Karpas-422 (cell line): ENCODE data around the gene EVI2B. TPM values are rescaled to one million over a fixed set of nuclear protein-coding genes. Genes with fewer than 3 reads are reported as not detected.
"Not testable (repeated sequence)": the region's sequence is repeated elsewhere in the genome, so short reads cannot be mapped to it uniquely, and the experiment has no call there.

Experiments used
- DNase-seq: peaks from one replicate; pipeline ENCODE4 v3.0.0-alpha.2; 2015
- H2AFZ ChIP-seq: fragments of 200-600 bp; sonication (generic); 2 replicates; pipeline ENCODE4 v1.6.1; 2014; ENCODE audit warnings: antibody characterized with exemption, low read length, mixed read lengths
- H3K27ac ChIP-seq: fragments of 200-600 bp; sonication (generic); 2 replicates; pipeline ENCODE4 v1.5.1; 2014; ENCODE audit warnings: mild to moderate bottlenecking, low read length, moderate library complexity
- H3K27me3 ChIP-seq: fragments of 200-600 bp; sonication (generic); 2 replicates; pipeline ENCODE4 v1.6.1; 2014; ENCODE audit warnings: low read length, mixed read lengths
- H3K36me3 ChIP-seq: fragments of 200-600 bp; sonication (generic); 2 replicates; pipeline ENCODE4 v1.6.1; 2014; ENCODE audit warnings: low read length, mixed read lengths; ENCODE audit not compliant: insufficient read depth
- H3K4me1 ChIP-seq: fragments of 200-600 bp; sonication (generic); 2 replicates; pipeline ENCODE4 v1.6.1; 2014; ENCODE audit warnings: mild to moderate bottlenecking, low read length, mixed read lengths
- H3K4me2 ChIP-seq: fragments of 200-600 bp; sonication (generic); 2 replicates; pipeline ENCODE4 v1.6.1; 2014; ENCODE audit warnings: low read length, low read depth, mild to moderate bottlenecking; ENCODE audit not compliant: poor library complexity, severe bottlenecking
- H3K4me3 ChIP-seq: fragments of 200-600 bp; sonication (generic); 2 replicates; pipeline ENCODE4 v1.5.1; 2014; ENCODE audit warnings: mild to moderate bottlenecking, antibody characterized with exemption, low read length, mixed read lengths
- H3K79me2 ChIP-seq: fragments of 200-600 bp; sonication (generic); 2 replicates; pipeline ENCODE4 v1.6.1; 2014; ENCODE audit warnings: mild to moderate bottlenecking, low read length, mixed read lengths
- H3K9ac ChIP-seq: fragments of 200-600 bp; sonication (generic); 2 replicates; pipeline ENCODE4 v1.6.0; 2014; ENCODE audit warnings: low read length
- H3K9me2 ChIP-seq: fragments of 200-600 bp; sonication (generic), shearing (Covaris generic); replicated peaks from 2 replicates; pipeline ENCODE4 v1.6.0; 2014; ENCODE audit warnings: mild to moderate bottlenecking, low read length, moderate library complexity; ENCODE audit not compliant: insufficient read depth
- H3K9me3 ChIP-seq: fragments of 300-700, 200-600 bp; sonication (generic); 2 replicates; pipeline ENCODE4 v1.6.1; 2014; ENCODE audit warnings: low read length, mixed read lengths
- H4K20me1 ChIP-seq: fragments of 200-600 bp; sonication (generic); 2 replicates; pipeline ENCODE4 v1.6.1; 2014; ENCODE audit warnings: mild to moderate bottlenecking, antibody characterized with exemption, low read length, low read depth; ENCODE audit not compliant: insufficient read depth
- total RNA-seq: library from RNA; depleted of rRNA; stranded (reverse); fragments of >200 nt; shearing (Covaris generic); gene quantifications from 2 replicates; pipeline ENCODE4 v1.2.3, GENCODE V29; 2014; ENCODE audit warnings: low replicate concordance; rRNA removed

Gene EVI2B
- total RNA-seq, 1 experiment from 2014 or later = 5.0 TPM

DNA sequence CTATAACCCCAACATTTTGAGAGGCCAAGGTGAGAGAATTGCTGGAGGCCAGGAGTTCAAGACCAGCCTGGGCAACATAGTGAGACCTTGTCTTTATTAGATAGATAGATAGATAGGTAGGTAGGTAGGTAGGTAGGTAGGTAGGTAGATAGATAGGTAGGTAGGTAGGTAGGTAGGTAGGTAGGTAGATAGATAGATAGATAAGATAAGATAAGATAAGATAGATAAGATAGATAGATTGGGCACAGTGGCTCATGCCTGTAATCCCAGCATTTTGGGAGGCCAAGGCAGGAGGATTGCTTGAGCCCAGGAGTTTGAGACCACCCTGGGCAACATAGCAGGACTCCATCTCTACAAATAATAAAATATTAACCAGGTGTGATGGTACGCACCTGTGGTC, 50.9 kb downstream of the EVI2B start:
- not testable (repeated sequence) for H3K79me2 ChIP-seq, H3K4me1 ChIP-seq, DNase-seq, H4K20me1 ChIP-seq, H3K27ac ChIP-seq, H3K4me2 ChIP-seq, H2AFZ ChIP-seq, H3K4me3 ChIP-seq, H3K9me3 ChIP-seq, H3K27me3 ChIP-seq, H3K9me2 ChIP-seq, H3K9ac ChIP-seq
- peaks cover 45% of the 10 kb centered on the region for H3K36me3 ChIP-seq

DNA sequence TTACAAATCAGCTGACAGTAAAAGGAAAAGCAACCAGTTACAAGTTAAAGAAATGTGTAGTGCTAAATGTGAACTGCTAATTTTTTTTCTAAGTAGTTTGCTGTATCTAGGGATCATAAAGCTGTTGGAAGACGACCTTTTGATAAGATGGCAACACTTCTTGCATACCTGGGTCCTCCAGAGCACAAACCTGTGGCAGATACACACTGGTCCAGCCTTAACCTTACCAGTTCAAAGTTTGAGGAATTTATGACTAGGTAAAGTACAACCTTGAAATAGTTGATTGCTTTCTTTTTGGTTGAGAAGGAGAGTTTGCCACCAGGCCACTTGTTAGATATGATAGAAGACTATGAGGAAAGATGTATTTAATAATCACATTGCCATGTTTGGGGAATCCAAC, 52.3 kb downstream of the EVI2B start:
- DNase-seq = no peak
- H4K20me1 ChIP-seq = no peaks in the 10 kb centered on the region
- H3K79me2 ChIP-seq = peaks cover 4% of the 10 kb centered on the region; the same call in 1 of the 2 replicates
- peak overlapping the region; percentile 29; the same call in 1 of the 2 replicates for H3K27ac ChIP-seq
- no peak overlapping the region for H2AFZ ChIP-seq
- no peak overlapping the region for H3K4me3 ChIP-seq
- peaks cover 42% of the 10 kb centered on the region for H3K36me3 ChIP-seq
- H3K4me1 ChIP-seq = peaks cover 5% of the 10 kb centered on the region
- H3K9ac ChIP-seq = no peak overlapping the region
- H3K9me3 ChIP-seq = no peaks in the 10 kb centered on the region
- no peak overlapping the region for H3K4me2 ChIP-seq
- H3K27me3 ChIP-seq = no peaks in the 10 kb centered on the region
- no peaks in the 10 kb centered on the region for H3K9me2 ChIP-seq

DNA sequence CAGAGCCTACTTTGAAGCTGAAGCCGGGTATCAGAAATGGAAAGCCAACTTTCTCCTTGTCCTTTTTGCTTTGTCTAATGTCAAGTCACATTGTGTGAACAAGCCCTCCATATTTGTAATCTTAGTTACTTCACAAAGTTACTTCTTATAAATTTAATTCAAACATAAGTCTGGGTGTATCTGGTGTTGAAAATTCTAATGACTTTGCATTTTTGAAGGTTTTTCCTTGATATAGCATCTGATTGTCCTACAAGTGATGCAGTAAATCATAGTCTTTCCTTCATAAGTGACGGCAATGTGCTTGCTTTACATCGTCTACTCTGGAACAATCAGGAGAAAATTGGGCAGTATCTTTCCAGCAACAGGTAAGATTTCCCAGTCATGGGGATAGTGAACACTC, 53.7 kb downstream of the EVI2B start:
- Histone ChIP-seq H3K36me3 (peaks cover 33% of the 10 kb centered on the region), H2AFZ (no peak overlapping the region), H4K20me1 (no peaks in the 10 kb centered on the region), H3K27me3 (no peaks in the 10 kb centered on the region), H3K4me1 (peaks cover 16% of the 10 kb centered on the region), H3K4me2 (no peak overlapping the region), H3K9me3 (no peaks in the 10 kb centered on the region), H3K9me2 (no peaks in the 10 kb centered on the region), H3K9ac (no peak overlapping the region), H3K79me2 (peaks cover 8% of the 10 kb centered on the region; the same call in 1 of the 2 replicates), H3K4me3 (no peak overlapping the region), H3K27ac (no peak overlapping the region)
- DNase-seq = no peak

DNA sequence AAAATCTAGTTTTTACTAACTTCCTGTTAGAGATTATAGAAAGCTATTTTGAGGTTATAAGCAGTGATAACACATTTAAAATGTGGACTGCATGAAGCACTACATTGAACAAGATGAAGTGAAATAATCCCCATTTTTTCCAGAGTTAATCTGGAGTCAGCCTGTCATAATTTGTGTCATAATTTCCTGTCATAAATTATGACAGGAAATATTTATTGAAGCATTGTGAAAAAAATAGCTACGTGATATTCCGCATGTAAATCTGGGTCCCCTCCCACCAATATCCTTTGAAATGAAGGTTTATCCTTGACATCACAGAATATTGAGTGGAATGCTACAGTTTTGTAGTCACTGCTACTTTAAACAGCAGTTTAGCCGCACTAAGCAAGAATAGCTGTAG, 56.9 kb downstream of the EVI2B start:
- Histone ChIP-seq H3K9ac (no peak overlapping the region), H3K36me3 (peaks cover 43% of the 10 kb centered on the region), H3K79me2 (peaks cover 13% of the 10 kb centered on the region), H3K9me3 (no peaks in the 10 kb centered on the region), H3K4me3 (no peak overlapping the region), H2AFZ (no peak overlapping the region), H3K9me2 (no peaks in the 10 kb centered on the region), H3K27me3 (no peaks in the 10 kb centered on the region), H3K27ac (peak overlapping the region; percentile 12; the same call in 1 of the 2 replicates), H3K4me2 (no peak overlapping the region), H3K4me1 (peaks cover 19% of the 10 kb centered on the region), H4K20me1 (no peaks in the 10 kb centered on the region)
- no peak for DNase-seq

DNA sequence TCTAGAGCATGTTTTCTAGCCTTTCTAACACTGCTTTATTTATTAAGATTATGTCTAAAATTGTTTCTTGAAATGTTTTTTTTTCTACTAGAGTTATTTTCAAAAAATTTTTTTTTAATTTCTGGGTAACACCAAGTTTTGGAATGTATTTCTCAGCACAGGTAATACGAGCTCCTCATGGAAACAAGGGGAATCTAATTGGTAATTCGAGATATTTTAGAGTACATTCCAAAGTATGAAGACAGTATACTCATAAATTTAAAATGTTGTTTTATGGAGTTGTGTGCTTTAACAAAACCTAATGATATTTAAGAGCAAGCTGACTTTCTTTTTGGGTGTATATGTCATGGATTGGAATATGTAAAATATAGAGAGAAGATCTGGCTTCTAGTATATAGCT, 59.2 kb downstream of the EVI2B start:
- DNase-seq = no peak
- Histone ChIP-seq H4K20me1 (no peaks in the 10 kb centered on the region), H3K27ac (no peak overlapping the region), H3K36me3 (peaks cover 39% of the 10 kb centered on the region), H3K4me3 (no peak overlapping the region), H3K9me2 (no peaks in the 10 kb centered on the region), H2AFZ (no peak overlapping the region), H3K27me3 (no peaks in the 10 kb centered on the region), H3K4me2 (no peak overlapping the region), H3K79me2 (peaks cover 17% of the 10 kb centered on the region), H3K9ac (no peak overlapping the region), H3K4me1 (peaks cover 39% of the 10 kb centered on the region), H3K9me3 (no peaks in the 10 kb centered on the region)

Other genes starting within 250 kb of the EVI2B start
- 56.6 and 164 TPM in 2 replicates for gene NF1, start 219.1 kb downstream of the EVI2B start, total RNA-seq
- gene OMG, start 16.8 kb downstream of the EVI2B start, total RNA-seq = 0.11 TPM in 1 of 2 replicates, not detected in the other
- gene EVI2A, start 7.6 kb upstream of the EVI2B start, total RNA-seq = not detected in 2 replicates
- 3.6 and 13.3 TPM in 2 replicates for gene RAB11FIP4, start 77.6 kb upstream of the EVI2B start, total RNA-seq